Right forelimb (tissue), 1 donor: ENCODE results near the gene ZNF766.
"Not testable (repeated sequence)": the region's sequence is repeated elsewhere in the genome, so short reads cannot be mapped to it uniquely, and the experiment has no call there.

Source experiments
- DNase-seq: peaks from one replicate; pipeline ENCODE4 v3.0.0-alpha.2; 2018

ZNF766 gene

GRCh38 chr19:52277471-52277870 lies 8.1 kb downstream of the ZNF766 start:
- DNase-seq: no peak

- no peak for DNase-seq
Measured at GRCh38 chr19:52286256-52286655, 16.9 kb downstream of the ZNF766 start.

DNA sequence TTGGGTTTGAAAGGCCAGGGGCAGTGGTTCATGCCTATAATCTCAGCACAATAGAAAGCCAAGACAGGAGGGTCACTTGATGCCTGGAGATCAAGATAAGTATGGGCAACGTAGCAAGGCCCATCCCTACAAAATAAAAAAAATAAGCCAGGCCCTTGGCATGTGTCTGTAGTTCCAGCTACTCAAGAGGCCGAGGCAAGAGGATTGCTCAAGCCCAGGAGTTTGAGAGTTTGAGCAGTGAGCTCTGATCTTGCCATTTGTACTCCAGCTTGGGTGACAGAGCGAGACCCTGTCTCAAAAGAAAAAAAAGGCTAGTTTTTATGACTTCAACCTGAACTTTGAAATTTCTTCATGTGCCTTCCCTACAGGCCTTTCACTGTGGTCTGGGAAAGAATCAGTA lies 22.4 kb downstream of the ZNF766 start:
- DNase-seq: no peak

DNA sequence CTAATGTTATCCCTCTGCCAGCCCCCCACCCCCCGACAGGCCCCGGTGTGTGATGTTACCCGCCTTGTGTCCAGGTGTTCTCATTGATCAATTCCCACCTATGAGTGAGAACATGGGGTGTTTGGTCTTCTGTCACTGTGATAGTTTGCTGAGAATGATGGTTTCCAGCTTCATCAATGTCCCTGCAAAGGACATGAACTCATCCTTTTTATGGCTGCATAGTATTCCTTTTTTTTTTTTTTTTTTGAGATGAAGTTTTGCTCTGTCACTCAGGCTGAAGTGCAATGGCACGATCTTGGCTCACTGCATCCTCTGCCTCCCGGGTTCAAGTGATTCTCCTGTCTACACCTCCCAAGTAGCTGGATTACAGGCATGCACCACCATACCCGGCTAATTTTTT lies 23.6 kb downstream of the ZNF766 start:
- DNase-seq: not testable (repeated sequence)

- DNase-seq: no peak
Measured at GRCh38 chr19:52296400-52296772, 27.0 kb downstream of the ZNF766 start.

- DNase-seq: peak; percentile 89
Measured at GRCh38 chr19:52296773-52297600, 27.6 kb downstream of the ZNF766 start, which contains the start of gene ZNF480. Gene ZNF480 (plus strand): TSS chr19:52297169. CDS start chr19:52300413, 3,244 bp downstream.

DNA sequence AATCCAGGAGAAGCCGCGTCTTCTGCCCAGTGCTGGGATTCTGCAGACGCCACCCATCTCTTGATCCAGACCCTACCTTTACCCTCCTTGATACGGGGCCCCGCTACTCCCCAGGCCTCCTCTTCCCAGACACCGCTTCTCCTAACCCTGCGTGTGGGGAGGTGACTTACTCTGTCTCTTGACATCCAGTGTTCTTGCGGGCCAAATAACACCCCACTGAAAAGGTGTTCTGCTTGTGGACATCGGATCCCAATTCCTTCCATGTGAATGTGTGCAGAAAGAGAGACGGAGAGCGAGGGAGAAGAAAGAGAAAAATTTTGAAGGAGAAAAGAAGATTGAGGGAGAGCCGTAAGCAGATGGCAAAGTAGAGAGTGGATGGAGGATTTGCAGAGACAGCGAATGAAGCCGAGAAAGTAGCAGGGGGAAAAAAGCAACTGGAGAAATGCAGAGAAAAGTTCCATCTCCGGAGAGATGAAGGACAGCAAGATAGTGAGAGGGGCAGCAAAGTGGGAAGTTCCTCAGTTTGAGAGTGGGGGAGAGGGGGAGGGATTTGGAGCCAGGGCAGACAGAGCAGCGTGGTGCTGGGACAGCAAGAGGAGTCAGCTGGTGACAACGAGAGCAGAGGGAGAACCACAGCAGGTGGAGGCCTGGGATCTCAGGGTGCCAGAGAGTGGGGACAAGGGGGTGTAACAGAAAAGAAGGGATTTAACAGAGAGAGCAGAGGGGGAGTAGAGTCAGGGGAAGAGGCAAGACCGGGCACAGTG lies 28.4 kb downstream of the ZNF766 start:
- DNase-seq: no peak

DNA sequence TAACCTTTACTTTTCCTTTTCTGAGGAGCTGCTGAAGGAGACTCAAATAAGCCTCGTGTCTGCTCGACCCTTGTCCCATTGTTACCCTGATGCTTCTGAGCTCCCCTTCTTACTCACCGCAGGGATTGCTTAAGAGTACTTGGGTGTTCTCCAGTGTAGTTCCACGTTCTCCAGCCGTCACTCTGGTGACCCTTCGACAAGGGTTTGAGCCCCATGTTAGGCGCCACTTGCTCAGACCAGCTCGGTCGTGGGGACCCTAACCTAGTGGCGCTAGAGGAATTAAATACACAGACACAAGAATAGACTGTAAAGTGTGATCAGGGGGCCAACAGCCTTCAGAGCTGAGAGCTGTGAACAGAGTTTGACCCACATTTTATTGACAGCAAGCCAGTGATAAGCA lies 37.9 kb downstream of the ZNF766 start:
- no peak for DNase-seq

- DNase-seq: no peak
Measured at GRCh38 chr19:52322429-52322828, 53.0 kb downstream of the ZNF766 start.

DNA sequence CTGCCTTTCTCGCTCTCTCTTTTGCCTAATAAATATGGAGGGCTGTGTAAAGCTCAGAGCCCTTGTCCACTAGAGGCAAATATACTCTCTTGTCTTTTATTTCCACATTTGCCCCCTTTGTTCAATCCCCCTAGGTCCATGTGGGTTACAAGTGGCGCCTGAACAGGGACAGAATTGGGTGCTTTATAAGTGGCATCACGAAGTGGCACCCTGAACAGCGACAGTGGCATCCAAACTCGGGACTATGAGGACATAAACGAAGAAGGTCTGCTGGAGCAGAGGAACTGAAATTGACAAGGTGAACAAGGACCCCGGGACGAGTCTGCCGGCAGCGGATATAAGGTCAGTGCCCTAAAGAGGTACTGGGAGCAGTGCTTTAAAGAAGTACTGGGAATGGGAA lies 62.4 kb downstream of the ZNF766 start:
- no peak for DNase-seq

DNA sequence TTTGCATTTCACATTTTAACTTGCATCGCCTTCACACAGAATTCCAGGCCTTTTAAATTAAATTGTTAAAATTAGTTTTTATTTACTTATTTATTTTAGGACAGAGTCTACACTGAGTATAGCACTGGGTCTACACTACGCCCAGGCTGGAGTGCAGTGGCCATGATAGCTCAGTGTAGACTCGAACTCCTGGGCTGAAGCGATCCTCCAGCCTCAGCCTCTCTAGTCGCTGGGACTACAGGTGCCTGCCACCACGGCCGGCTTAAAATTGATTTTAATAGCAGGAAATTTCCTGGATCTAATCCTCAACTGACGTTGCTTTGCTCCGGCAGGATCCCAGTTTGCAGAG lies 66.4 kb downstream of the ZNF766 start:
- no peak for DNase-seq

DNA sequence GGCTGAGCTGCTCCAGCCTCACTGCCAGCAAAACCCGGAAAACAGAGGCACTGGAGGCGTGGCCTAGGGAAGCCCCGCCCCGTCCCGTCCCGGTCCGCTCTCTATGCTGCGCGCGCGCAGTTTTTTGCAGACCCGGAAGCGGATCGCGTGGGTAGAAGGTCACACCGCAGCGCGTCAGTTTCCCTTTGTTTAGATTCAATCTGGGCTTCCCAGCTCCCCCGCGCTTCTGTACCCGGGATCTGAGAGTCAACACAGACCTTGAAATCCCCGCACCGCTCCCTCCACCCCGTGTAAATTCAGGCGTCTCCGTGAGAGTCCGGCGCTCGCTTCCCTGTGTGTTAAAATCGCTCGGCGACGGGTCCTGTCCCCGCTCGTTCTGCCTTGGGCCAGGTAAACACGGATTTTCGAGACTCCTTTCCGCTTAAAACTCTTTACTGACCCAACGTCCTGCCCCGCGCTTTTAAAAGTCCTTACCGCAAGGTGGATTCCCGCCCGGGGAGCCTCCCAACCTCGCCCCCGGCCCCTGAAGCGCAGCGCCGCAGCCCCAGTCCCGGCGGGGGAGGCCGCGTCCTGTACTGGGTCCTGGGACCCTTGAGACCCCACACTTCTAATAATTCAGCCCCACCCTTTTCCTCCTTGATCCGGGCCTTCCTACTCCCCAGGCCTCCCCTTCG lies 66.9 kb downstream of the ZNF766 start, which contains the start of gene ZNF610:
Gene ZNF610 (plus strand): TSS at position 127 of the 674 bp plus-strand sequence. CDS start 12,930 bp downstream, outside the sequence.
- peak; percentile 93 for DNase-seq

DNA sequence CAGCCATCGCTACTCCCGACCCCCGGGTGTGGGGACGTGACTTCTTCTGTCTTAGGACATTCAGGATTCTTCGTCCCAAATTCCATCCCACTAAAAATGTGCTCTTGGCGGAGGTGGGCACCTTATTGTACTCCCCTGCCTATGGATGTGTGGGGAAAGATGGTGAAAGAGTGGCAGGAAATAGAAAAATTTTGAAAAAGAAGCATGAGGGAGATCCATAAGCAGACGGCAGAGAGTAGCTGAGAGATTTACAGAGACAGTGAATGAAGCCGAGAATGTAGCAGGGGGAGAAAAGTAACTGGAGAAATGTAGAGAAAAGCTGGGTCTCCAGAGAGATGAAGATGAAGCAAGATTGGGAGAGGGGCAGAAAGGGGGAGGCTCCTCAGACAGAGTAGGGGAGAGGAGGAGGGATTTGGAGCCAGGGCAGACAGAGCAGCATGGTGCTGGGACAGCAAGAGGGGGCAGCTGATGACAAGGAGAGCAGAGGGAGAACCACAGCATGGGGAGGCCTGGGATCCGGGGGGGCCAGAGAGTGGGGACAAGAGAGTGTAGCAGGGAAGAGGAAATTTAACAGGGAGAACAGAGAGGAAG lies 67.5 kb downstream of the ZNF766 start:
- peak; percentile 50 for DNase-seq

- DNase-seq: not testable (repeated sequence)
Measured at GRCh38 chr19:52339022-52339421, 69.6 kb downstream of the ZNF766 start.

GRCh38 chr19:52343548-52343947 lies 74.2 kb downstream of the ZNF766 start:
- DNase-seq: peak; percentile 67

DNA sequence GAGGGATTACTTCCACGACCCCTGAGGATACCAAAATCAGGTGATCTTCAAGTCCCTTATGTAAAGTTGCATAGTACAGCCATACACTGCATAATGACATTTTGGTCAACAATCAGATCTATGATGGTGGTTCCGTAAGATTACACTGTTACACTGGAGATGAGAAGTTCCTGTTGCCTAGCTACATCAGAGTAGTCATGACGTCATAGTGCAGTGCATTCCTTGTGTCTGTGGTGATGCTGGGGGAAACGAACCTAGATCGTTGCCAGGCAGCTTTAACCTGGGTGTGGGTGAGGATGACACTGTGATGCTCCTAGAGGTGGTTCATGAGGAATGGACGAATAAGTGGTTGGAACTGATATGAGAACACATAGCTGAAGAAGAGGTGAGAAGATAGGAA lies 75.8 kb downstream of the ZNF766 start:
- DNase-seq: no peak
